ENCODE data around the gene ERC2. TPM values are rescaled to one million over a fixed set of nuclear protein-coding genes. Genes with fewer than 3 reads are reported as not detected.

The ERC2 gene
- total RNA-seq, 1 donor from 2014 or later: under 0.01 TPM

DNA sequence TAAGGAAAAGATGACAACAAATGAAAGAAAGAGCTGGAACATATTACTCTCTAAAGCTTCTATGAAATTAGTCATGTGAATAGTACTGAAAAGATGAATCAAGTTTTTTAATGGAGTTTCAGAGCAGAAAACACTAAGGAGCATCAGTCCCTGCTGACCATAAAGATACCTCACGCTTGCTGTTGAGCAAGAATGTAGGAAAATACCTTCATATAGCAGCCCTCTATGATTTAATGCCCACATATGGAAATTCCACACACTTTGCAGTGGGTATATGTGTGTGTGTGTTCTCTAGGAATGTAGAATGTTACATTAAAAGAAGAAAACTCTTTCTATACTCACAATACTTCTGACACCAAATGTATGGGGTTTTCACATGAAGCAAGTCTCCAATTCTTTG, 355.0 kb downstream of the ERC2 start:
- Histone ChIP-seq H3K36me3 (ENCODE audit: control insufficient read depth, insufficient read depth, low read length) (no peaks in the 10 kb centered on the region), H3K27me3 (ENCODE audit: control insufficient read depth, insufficient read depth, low read length) (no peaks in the 10 kb centered on the region), H3K4me3 (ENCODE audit: low read depth, low read length) (no peak overlapping the region)
- no peak for DNase-seq (ENCODE audit: low read depth)
- FAIRE-seq: no peak
- TF ChIP-seq, protein P1, sequence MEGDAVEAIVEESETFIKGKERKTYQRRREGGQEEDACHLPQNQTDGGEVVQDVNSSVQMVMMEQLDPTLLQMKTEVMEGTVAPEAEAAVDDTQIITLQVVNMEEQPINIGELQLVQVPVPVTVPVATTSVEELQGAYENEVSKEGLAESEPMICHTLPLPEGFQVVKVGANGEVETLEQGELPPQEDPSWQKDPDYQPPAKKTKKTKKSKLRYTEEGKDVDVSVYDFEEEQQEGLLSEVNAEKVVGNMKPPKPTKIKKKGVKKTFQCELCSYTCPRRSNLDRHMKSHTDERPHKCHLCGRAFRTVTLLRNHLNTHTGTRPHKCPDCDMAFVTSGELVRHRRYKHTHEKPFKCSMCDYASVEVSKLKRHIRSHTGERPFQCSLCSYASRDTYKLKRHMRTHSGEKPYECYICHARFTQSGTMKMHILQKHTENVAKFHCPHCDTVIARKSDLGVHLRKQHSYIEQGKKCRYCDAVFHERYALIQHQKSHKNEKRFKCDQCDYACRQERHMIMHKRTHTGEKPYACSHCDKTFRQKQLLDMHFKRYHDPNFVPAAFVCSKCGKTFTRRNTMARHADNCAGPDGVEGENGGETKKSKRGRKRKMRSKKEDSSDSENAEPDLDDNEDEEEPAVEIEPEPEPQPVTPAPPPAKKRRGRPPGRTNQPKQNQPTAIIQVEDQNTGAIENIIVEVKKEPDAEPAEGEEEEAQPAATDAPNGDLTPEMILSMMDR (IDR thresholded peaks at IDR 0.05; ENCODE audit: insufficient read depth, low read length, severe bottlenecking): no peak

DNA sequence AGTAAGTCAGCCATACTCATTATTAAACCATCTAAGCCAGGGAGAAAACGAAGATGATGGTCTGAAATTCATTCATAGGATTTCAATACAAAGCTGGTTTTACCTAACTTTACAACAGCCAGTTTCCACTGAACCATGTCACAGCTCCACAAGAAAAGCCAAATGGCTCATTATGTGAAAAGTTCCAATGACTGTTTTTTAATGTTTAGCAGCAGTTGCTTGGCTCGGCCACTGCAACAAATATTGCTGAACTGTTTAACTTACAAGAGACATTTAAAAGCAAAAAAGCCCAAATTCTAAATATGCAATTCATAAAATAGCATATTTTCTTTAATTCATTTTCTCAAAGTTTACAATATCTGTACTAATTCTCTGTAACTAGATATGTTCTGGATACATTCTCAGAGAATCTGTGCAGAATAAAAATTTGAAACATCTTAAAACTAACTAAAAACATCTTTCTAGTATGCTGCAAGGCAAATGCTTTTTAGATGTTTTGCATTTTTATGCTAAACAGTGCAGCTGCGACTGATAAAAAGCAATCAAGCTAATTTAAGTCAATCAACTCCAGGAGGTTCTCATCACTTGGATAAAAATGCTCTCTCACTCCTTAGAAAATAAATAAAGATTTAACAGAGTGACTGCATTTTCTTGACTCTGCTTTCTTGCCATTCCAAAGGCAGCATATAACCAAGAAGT, 356.5 kb downstream of the ERC2 start:
- FAIRE-seq (no peak), DNase-seq (ENCODE audit: low read depth) (no peak)
- TF ChIP-seq, protein P1 (IDR thresholded peaks at IDR 0.05; ENCODE audit: insufficient read depth, low read length, severe bottlenecking): no peak
- no peak overlapping the region for H3K4me3 ChIP-seq (ENCODE audit: low read depth, low read length)
- H3K36me3 ChIP-seq (ENCODE audit: control insufficient read depth, insufficient read depth, low read length): no peaks in the 10 kb centered on the region
- no peaks in the 10 kb centered on the region for H3K27me3 ChIP-seq (ENCODE audit: control insufficient read depth, insufficient read depth, low read length)

DNA sequence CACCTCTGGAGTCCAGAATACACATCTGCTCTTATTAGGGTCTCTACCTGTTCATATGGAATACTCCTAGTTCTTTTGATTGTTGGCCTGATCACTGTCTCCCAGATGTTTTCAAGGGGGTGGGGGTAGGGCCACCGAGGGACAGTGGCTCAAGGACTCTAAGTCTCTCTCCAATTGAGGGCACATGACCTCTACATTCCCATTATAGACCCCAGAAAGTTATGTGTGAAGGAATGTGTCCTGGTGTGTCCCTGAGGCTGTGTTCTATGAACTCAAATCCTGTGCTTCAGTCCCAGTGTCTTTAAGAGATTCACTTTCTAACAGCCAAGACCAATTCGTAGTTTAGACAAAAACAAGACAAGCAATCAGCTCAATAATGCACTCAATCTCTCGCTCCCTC, 357.4 kb downstream of the ERC2 start:
- FAIRE-seq: no peak

DNA sequence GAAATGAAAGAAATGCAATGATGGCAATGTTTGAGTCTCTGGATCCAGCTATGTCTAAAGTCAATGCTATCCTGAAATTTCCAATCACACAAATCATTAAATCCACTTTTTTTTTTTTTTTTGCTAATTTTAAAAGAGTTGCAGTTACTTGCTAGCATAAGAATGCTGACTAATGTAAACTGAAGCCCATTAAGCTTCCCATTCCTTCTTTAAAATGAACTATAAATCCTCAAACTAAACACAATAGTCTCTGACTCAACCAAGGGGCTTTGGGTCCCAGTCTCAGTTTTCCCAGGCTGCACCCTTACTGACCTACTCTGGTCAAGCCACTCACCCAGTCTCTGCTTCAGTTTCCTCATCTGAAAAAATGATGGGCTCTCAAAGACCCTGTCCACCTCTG, 361.1 kb downstream of the ERC2 start:
- Histone ChIP-seq H3K36me3 (ENCODE audit: control insufficient read depth, insufficient read depth, low read length) (no peaks in the 10 kb centered on the region), H3K4me3 (ENCODE audit: low read depth, low read length) (no peak overlapping the region), H3K27me3 (ENCODE audit: control insufficient read depth, insufficient read depth, low read length) (no peaks in the 10 kb centered on the region)
- DNase-seq (ENCODE audit: low read depth) (no peak), FAIRE-seq (no peak)
- TF ChIP-seq, protein P1 (IDR thresholded peaks at IDR 0.05; ENCODE audit: insufficient read depth, low read length, severe bottlenecking): no peak

More for the DNA sequence above, 357.4 kb downstream of the ERC2 start:
- H3K4me3 ChIP-seq (ENCODE audit: low read depth, low read length): no peak overlapping the region
- H3K27me3 ChIP-seq (ENCODE audit: control insufficient read depth, insufficient read depth, low read length): no peaks in the 10 kb centered on the region
- no peaks in the 10 kb centered on the region for H3K36me3 ChIP-seq (ENCODE audit: control insufficient read depth, insufficient read depth, low read length)
- TF ChIP-seq, protein P1 (IDR thresholded peaks at IDR 0.05; ENCODE audit: insufficient read depth, low read length, severe bottlenecking): no peak
- no peak for DNase-seq (ENCODE audit: low read depth)

DNA sequence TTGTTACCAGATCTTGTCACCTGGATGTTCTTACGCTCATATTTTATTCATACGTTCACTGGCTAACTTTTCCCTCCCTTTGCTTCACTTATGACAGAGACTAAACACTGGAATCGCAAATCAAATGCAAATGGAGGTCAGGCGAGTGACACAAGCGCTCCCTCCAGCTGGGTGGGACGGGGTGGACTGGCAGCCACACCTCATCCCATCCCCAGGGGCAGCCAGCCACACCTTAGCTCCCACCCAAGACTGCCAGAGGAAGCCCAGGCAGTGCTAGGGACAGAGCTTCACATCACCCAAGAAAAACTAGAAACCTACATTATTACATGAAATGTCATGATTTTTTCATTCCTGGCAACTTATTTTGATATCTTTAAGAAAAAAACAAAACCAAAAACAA, 366.2 kb downstream of the ERC2 start:
- Histone ChIP-seq H3K27me3 (ENCODE audit: control insufficient read depth, insufficient read depth, low read length) (no peaks in the 10 kb centered on the region), H3K36me3 (ENCODE audit: control insufficient read depth, insufficient read depth, low read length) (no peaks in the 10 kb centered on the region), H3K4me3 (ENCODE audit: low read depth, low read length) (no peak overlapping the region)
- FAIRE-seq (no peak), DNase-seq (ENCODE audit: low read depth) (no peak)
- TF ChIP-seq, protein P1 (IDR thresholded peaks at IDR 0.05; ENCODE audit: insufficient read depth, low read length, severe bottlenecking): no peak

DNA sequence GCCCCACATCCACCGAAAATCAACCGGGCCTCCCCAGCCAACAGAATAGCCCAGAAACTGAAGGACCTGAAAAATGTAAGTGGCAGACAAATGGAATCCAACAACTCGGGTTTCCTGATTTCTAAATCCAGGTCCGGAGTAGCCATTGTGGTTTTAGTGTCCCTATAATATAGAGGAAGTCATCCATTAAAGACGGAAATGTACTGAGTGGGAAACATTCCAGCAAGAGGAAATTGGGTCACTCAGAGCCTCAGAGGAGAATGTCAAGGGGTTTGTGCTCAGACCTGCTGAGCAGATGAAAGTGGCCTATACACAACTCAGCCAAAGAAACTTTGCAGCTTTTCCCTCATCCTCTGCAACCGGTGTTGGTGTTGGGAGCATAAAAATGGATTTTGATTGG, 366.7 kb downstream of the ERC2 start:
- DNase-seq (ENCODE audit: low read depth): no peak
- no peak overlapping the region for H3K4me3 ChIP-seq (ENCODE audit: low read depth, low read length)
- TF ChIP-seq, protein P1 (IDR thresholded peaks at IDR 0.05; ENCODE audit: insufficient read depth, low read length, severe bottlenecking): no peak
- no peak for FAIRE-seq
- no peaks in the 10 kb centered on the region for H3K36me3 ChIP-seq (ENCODE audit: control insufficient read depth, insufficient read depth, low read length)
- no peaks in the 10 kb centered on the region for H3K27me3 ChIP-seq (ENCODE audit: control insufficient read depth, insufficient read depth, low read length)
